K562 (cell line): ENCODE measurements around the gene BBC3. TPM values are rescaled to one million over a fixed set of nuclear protein-coding genes. Genes with fewer than 3 reads are reported as not detected.

Experiments used
- DMBX1 ChIP-seq: fragments of 250-450 bp; sonication (Bioruptor Pico); IDR thresholded peaks from 2 replicates; pipeline ENCODE4 v1.8.0; 2022; ENCODE audit warnings: inconsistent platforms, mild to moderate bottlenecking, moderate library complexity, borderline replicate concordance
- ELF2 ChIP-seq: fragments of 250-450 bp; sonication (Bioruptor Pico); IDR thresholded peaks from 2 replicates; pipeline ENCODE4 v1.5.0; 2021; ENCODE audit warnings: mild to moderate bottlenecking
- FOXA1 ChIP-seq: fragments of 450-650 bp; IDR thresholded peaks from 2 replicates; pipeline ENCODE4 v1.6.1; 2016; ENCODE audit warnings: mild to moderate bottlenecking, borderline replicate concordance
- GABPA ChIP-seq: fragments of 200-800 bp; sonication (Bioruptor generic); conservative IDR thresholded peaks from 2 replicates; pipeline ENCODE4 v1.6.1; 2016; ENCODE audit warnings: low read depth, missing genetic modification characterization, missing compliant biosample characterization
- HNRNPLL ChIP-seq: fragments of 200-400 bp; formaldehyde crosslinking; IDR thresholded peaks from 2 replicates; pipeline ENCODE4 v1.6.1; 2017; ENCODE audit warnings: low read length, low read depth, mild to moderate bottlenecking; ENCODE audit not compliant: poor library complexity, severe bottlenecking
- POLR2B ChIP-seq: fragments of 450-650 bp; IDR thresholded peaks from 2 replicates; pipeline ENCODE4 v1.6.1; 2018; ENCODE audit warnings: low read depth; ENCODE audit not compliant: partially characterized antibody
- PRDM10 ChIP-seq: fragments of 450-650 bp; IDR thresholded peaks from 2 replicates; pipeline ENCODE4 v1.6.1; 2018; ENCODE audit not compliant: partially characterized antibody
- SRSF3 ChIP-seq: fragments of 200-400 bp; formaldehyde crosslinking; IDR thresholded peaks from 2 replicates; pipeline ENCODE4 v1.6.1; 2016; ENCODE audit warnings: mild to moderate bottlenecking, low read length, moderate library complexity; ENCODE audit not compliant: insufficient read depth
- TAF1 ChIP-seq: IDR thresholded peaks from 2 replicates; pipeline ENCODE4 v1.6.1; 2011; ENCODE audit warnings: mild to moderate bottlenecking, low read length, moderate library complexity; ENCODE audit not compliant: insufficient read depth, control insufficient read depth, severe bottlenecking; ENCODE audit errors: extremely low read depth
- ZNF507 ChIP-seq: conservative IDR thresholded peaks from 2 replicates; pipeline ENCODE4 v1.6.1; 2017; ENCODE audit warnings: missing genetic modification characterization, missing compliant biosample characterization
- polyA plus RNA-seq, 8 experiments: library from polyadenylated mRNA; depleted of rRNA in 4 of 8; stranded (reverse) in 5 of 8; unstranded in 3 of 8; fragments of >200 nt; fragmentation: Nextera tagmentation in 2 of 8; fragmentation: Illumina TruSeq in 1 of 8; extraction: Ambion mirVana in 2 of 8; extraction: Trizol in 1 of 8; gene quantifications; 2 replicates each; pipeline versions ENCODE4 v1.2.1 to v1.2.3, GENCODE V29; 2011 to 2014; ENCODE audit warnings: inconsistent platforms in 1 of 8, missing spikeins in 1 of 8
- total RNA-seq, 7 experiments: library from RNA; depleted of rRNA in 6 of 7; stranded (reverse); fragments of >200 nt in 6 of 7; fragmentation: Illumina TruSeq in 2 of 7; extraction: Trizol in 2 of 7; gene quantifications; 2 replicates each; pipeline versions ENCODE4 v1.2.1 to v1.2.3, GENCODE V29; 2011 to 2021; ENCODE audit warnings: low replicate concordance in 1 of 7
- TF ChIP-seq, protein P1 (sequence below), 2 experiments: fragments of 450-650 bp; formaldehyde crosslinking in 1 of 2; IDR thresholded peaks; 2 replicates each; pipeline versions ENCODE4 v1.4.0 to v1.6.1; 2014 to 2020; ENCODE audit warnings: mild to moderate bottlenecking in 2 of 2, borderline replicate concordance in 1 of 2, low read depth in 1 of 2
- TF ChIP-seq, protein P2 (sequence below), 2 experiments: fragments of 450-650 bp; IDR thresholded peaks; 2 replicates each; pipeline ENCODE4 v1.6.1; 2016

The BBC3 gene
- total and polyA plus RNA-seq, 9 of the 15 experiments (the other 6 are each of a cell fraction or from before 2014, with no cell fraction given), result 0.15 to 30.7 (median 4.8) TPM

GRCh38 chr19:47226426-47227351, 4.3 kb downstream of the BBC3 start (continued):
- TF ChIP-seq, protein P1, sequence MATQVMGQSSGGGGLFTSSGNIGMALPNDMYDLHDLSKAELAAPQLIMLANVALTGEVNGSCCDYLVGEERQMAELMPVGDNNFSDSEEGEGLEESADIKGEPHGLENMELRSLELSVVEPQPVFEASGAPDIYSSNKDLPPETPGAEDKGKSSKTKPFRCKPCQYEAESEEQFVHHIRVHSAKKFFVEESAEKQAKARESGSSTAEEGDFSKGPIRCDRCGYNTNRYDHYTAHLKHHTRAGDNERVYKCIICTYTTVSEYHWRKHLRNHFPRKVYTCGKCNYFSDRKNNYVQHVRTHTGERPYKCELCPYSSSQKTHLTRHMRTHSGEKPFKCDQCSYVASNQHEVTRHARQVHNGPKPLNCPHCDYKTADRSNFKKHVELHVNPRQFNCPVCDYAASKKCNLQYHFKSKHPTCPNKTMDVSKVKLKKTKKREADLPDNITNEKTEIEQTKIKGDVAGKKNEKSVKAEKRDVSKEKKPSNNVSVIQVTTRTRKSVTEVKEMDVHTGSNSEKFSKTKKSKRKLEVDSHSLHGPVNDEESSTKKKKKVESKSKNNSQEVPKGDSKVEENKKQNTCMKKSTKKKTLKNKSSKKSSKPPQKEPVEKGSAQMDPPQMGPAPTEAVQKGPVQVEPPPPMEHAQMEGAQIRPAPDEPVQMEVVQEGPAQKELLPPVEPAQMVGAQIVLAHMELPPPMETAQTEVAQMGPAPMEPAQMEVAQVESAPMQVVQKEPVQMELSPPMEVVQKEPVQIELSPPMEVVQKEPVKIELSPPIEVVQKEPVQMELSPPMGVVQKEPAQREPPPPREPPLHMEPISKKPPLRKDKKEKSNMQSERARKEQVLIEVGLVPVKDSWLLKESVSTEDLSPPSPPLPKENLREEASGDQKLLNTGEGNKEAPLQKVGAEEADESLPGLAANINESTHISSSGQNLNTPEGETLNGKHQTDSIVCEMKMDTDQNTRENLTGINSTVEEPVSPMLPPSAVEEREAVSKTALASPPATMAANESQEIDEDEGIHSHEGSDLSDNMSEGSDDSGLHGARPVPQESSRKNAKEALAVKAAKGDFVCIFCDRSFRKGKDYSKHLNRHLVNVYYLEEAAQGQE (IDR thresholded peaks at IDR 0.05; ENCODE audit: borderline replicate concordance), result 0 out of 2 replicates have a peak, but pooled peaks have one; percentile 6
- TF ChIP-seq, protein P1 (CRISPR knock-in tag; IDR thresholded peaks at IDR 0.05; ENCODE audit: low read depth), result no peak; the same call in none of the 2 replicates
- no peak for TF ChIP-seq ZNF507
- TF ChIP-seq TAF1, result peak; percentile 84
- no peak for TF ChIP-seq ELF2
- peak; percentile 92 for TF ChIP-seq POLR2B
- TF ChIP-seq HNRNPLL, result peak; percentile 47
- TF ChIP-seq GABPA (tag), result peak; percentile 75
- peak; percentile 90; the same call in 1 of the 2 replicates for TF ChIP-seq SRSF3
- no peak for TF ChIP-seq FOXA1
- TF ChIP-seq DMBX1, result 0 out of 2 replicates have a peak, but pooled peaks have one; percentile 42
- TF ChIP-seq, protein P2, sequence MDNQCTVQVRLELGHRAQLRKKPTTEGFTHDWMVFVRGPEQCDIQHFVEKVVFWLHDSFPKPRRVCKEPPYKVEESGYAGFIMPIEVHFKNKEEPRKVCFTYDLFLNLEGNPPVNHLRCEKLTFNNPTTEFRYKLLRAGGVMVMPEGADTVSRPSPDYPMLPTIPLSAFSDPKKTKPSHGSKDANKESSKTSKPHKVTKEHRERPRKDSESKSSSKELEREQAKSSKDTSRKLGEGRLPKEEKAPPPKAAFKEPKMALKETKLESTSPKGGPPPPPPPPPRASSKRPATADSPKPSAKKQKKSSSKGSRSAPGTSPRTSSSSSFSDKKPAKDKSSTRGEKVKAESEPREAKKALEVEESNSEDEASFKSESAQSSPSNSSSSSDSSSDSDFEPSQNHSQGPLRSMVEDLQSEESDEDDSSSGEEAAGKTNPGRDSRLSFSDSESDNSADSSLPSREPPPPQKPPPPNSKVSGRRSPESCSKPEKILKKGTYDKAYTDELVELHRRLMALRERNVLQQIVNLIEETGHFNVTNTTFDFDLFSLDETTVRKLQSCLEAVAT (IDR thresholded peaks at IDR 0.05), result peak; percentile 95 to 96
- TF ChIP-seq PRDM10, result no peak
